ENCODE measurements around the gene SNRNP200. TPM values are rescaled to one million over a fixed set of nuclear protein-coding genes. Genes with fewer than 3 reads are reported as not detected.

SNRNP200 gene
- total RNA-seq, 1 donor from 2014 or later, result 104 TPM

DNA sequence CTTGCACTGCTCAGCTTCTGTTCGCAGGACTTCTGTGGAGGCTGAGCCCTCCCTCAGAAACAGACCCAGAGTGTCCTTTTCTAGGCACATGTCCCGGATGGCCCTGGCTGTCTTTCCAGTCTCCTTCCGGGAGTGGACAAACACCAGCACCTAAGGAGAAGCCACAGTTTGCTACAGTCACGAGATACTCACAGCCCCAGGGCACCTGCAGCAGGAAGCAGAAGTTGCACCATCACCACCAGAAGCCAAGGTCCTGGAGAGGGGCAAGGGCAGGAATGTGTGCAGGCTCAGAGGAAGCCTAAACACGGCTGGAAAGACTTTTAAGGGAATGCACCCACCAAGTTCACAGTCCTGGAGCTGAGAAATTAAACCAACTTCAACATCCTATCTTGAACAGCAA lies 13.6 kb downstream of the SNRNP200 start:
- peaks cover 6% of the 10 kb centered on the region for H3K36me3 ChIP-seq (ENCODE audit: control insufficient read depth, insufficient read depth, low read length)
- no peak for DNase-seq (ENCODE audit: low read depth)
- TF ChIP-seq CTCF (IDR thresholded peaks at IDR 0.05; ENCODE audit: insufficient read depth, low read length, poor library complexity, severe bottlenecking), result no peak

DNA sequence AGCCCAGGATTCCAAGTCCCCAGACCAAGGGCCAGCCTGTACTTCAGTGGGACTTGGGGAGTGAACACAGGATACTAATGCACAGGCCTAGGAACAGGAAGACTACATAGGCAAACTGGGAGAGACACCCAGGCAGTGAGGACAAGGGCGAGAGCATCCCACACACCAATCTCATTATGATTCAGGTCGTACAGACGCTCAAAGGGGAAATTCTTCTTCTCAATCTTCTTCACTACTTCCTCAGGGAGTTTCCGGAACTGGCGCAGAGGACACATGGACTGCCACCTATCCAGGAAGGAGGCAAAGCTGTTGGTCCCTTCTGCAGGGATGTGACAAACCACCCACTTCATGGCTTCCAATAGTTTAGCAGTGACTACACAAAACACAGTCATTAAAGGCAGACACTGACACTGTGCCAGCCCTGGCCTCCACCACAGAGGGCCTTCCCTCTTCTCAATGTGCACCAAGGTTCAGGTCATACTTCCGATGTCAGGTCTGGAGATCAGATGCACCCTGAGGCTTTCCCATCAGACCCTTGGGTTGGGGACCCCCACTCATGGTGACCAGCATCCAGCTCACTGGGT lies 18.0 kb downstream of the SNRNP200 start:
- H3K36me3 ChIP-seq (ENCODE audit: control insufficient read depth, insufficient read depth, low read length), result peaks cover 12% of the 10 kb centered on the region
- TF ChIP-seq CTCF (IDR thresholded peaks at IDR 0.05; ENCODE audit: insufficient read depth, low read length, poor library complexity, severe bottlenecking), result no peak
- no peak overlapping the region for H3K4me3 ChIP-seq (ENCODE audit: low read depth, low read length)
- no peaks in the 10 kb centered on the region for H3K27me3 ChIP-seq (ENCODE audit: control insufficient read depth, insufficient read depth, low read length)
- no peak for DNase-seq (ENCODE audit: low read depth)

More for the DNA sequence above, 13.6 kb downstream of the SNRNP200 start:
- Histone ChIP-seq H3K27me3 (ENCODE audit: control insufficient read depth, insufficient read depth, low read length) (no peaks in the 10 kb centered on the region), H3K4me3 (ENCODE audit: low read depth, low read length) (no peak overlapping the region)

- DNase-seq (ENCODE audit: low read depth), result no peak
- no peak for TF ChIP-seq CTCF (IDR thresholded peaks at IDR 0.05; ENCODE audit: insufficient read depth, low read length, poor library complexity, severe bottlenecking)
- no peak overlapping the region for H3K4me3 ChIP-seq (ENCODE audit: low read depth, low read length)
- no peaks in the 10 kb centered on the region for H3K27me3 ChIP-seq (ENCODE audit: control insufficient read depth, insufficient read depth, low read length)
- peaks cover 5% of the 10 kb centered on the region for H3K36me3 ChIP-seq (ENCODE audit: control insufficient read depth, insufficient read depth, low read length)
Observed at GRCh38 chr2:96276787-96277499, 28.4 kb downstream of the SNRNP200 start.

DNA sequence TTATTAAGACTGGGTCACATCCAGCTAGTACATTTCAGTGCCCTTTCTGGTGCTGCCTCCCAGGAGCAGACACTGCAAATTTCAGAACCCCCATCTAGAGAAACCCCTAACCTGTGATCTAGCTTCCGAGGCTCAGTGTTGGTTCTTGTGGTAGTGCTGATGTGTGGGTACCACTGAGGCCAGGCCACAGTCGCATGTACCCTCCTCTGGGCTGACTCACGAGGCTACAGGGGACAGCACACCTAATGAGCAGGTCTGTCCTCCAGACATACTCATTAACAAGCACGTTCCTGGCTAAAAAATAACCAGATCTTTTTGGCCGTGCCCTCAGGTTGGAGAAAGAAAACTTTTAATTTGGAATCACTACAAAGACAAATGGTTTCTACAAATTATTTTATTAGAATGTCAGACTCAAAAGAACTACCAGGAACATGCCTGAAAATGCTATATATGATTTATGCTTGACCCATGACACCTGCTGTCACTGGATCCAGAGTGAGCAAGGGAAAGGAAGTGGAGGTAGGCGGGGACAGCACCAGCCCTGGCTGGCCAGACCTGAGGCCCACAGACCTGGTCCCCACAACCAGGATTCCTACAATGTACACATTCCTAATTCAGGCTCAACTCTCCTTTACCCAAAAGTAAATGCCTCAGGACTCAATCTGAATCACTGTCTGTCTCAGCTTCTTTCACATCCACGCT lies 30.8 kb downstream of the SNRNP200 start:
- peaks cover 3% of the 10 kb centered on the region for H3K36me3 ChIP-seq (ENCODE audit: control insufficient read depth, insufficient read depth, low read length)
- TF ChIP-seq CTCF (IDR thresholded peaks at IDR 0.05; ENCODE audit: insufficient read depth, low read length, poor library complexity, severe bottlenecking), result no peak
- DNase-seq (ENCODE audit: low read depth), result no peak
- H3K27me3 ChIP-seq (ENCODE audit: control insufficient read depth, insufficient read depth, low read length), result no peaks in the 10 kb centered on the region
- H3K4me3 ChIP-seq (ENCODE audit: low read depth, low read length), result no peak overlapping the region

GRCh38 chr2:96273763-96274162 lies 31.6 kb downstream of the SNRNP200 start:
- DNase-seq (ENCODE audit: low read depth), result no peak
- TF ChIP-seq CTCF (IDR thresholded peaks at IDR 0.05; ENCODE audit: insufficient read depth, low read length, poor library complexity, severe bottlenecking), result no peak
- Histone ChIP-seq H3K27me3 (ENCODE audit: control insufficient read depth, insufficient read depth, low read length) (no peaks in the 10 kb centered on the region), H3K36me3 (ENCODE audit: control insufficient read depth, insufficient read depth, low read length) (peaks cover 3% of the 10 kb centered on the region), H3K4me3 (ENCODE audit: low read depth, low read length) (no peak overlapping the region)
